ENCODE results near the gene SCART1. TPM values are rescaled to one million over a fixed set of nuclear protein-coding genes. Genes with fewer than 3 reads are reported as not detected.

The SCART1 gene
- total RNA-seq, 4 donors from 2014 or later, result 4.8 to 8.1 (median 6.1) TPM

- WGBS, 2 donors, result 85 to 88% methylated on average over 7 of the region's 7 CpGs
- Histone ChIP-seq H3K27ac (no peak overlapping the region), H3K4me3 (no peak overlapping the region), H3K36me3 (peaks cover 0 to 51% (median 0%) of the 10 kb centered on the region in 3 donors), H3K9me3 (peaks cover 0 to 21% (median 4%) of the 10 kb centered on the region in 4 donors), H3K27me3 (no peaks in the 10 kb centered on the region), H3K4me1 (no peaks in the 10 kb centered on the region)
- TF ChIP-seq, protein P1, sequence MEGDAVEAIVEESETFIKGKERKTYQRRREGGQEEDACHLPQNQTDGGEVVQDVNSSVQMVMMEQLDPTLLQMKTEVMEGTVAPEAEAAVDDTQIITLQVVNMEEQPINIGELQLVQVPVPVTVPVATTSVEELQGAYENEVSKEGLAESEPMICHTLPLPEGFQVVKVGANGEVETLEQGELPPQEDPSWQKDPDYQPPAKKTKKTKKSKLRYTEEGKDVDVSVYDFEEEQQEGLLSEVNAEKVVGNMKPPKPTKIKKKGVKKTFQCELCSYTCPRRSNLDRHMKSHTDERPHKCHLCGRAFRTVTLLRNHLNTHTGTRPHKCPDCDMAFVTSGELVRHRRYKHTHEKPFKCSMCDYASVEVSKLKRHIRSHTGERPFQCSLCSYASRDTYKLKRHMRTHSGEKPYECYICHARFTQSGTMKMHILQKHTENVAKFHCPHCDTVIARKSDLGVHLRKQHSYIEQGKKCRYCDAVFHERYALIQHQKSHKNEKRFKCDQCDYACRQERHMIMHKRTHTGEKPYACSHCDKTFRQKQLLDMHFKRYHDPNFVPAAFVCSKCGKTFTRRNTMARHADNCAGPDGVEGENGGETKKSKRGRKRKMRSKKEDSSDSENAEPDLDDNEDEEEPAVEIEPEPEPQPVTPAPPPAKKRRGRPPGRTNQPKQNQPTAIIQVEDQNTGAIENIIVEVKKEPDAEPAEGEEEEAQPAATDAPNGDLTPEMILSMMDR (IDR thresholded peaks at IDR 0.05), result no peak
- TF ChIP-seq EP300 (IDR thresholded peaks at IDR 0.05) (no peak), POLR2A (IDR thresholded peaks at IDR 0.05) (no peak)
- DNase-seq (ENCODE audit: low spot score in 2 of 2), result no peak
These were observed 1.9 kb downstream of the SCART1 start for GRCh38 chr10:133455611-133456031.

DNA sequence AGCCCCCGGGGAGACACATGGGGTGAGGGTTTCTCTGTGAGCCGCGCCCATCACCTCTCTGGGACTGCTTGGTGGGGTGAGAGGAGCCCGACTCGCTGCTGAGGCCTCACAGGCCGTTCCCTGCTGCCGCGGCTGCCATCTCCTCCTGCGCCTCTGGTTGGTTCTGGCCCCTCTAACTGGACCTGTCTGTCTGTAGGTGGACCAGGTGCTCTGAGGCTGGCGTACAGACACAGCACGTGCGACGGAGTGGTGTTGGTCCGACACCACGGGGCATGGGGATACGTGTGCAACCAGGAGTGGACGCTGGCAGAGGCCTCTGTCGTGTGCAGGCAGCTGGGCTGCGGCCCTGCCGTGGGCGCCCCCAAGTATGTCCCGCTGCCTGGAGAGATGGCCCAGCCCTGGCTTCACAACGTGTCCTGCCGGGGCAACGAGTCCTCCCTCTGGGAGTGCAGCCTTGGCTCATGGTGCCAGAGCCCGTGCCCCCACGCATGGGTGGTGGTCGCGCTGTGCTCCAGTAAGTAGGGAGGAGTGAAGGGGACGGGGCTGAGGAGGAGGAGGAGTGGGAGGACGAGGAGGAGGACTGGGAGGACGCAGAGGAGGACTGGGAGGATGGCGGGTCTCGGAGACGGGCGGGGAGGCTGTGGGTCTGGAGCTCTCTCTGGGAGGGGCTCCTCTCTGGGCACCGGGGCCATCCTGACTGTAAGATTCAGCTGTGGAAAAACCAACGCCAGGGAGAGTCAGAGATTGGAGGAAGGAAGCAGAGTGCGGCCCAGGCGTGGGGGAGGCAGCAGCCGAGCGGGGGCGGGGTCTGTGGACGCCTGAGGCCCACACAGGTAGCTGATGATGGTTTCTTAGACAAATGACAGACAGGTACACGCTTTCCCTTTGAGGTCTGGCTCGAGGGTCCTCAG, 2.6 kb downstream of the SCART1 start:
- WGBS, 2 donors, result 88 to 90% methylated on average over 33 to 46 of the region's 46 CpGs
- Histone ChIP-seq H3K4me3 (no peak overlapping the region), H3K36me3 (peaks cover 0 to 52% (median 0%) of the 10 kb centered on the region in 3 donors), H3K4me1 (no peaks in the 10 kb centered on the region), H3K27ac (no peak overlapping the region), H3K9me3 (peaks cover 0 to 16% (median 2%) of the 10 kb centered on the region in 4 donors), H3K27me3 (no peaks in the 10 kb centered on the region)
- no peak for DNase-seq (ENCODE audit: low spot score in 2 of 2)
- TF ChIP-seq, protein P1 (IDR thresholded peaks at IDR 0.05), result no peak
- TF ChIP-seq POLR2A (IDR thresholded peaks at IDR 0.05) (no peak), EP300 (IDR thresholded peaks at IDR 0.05) (no peak)

DNA sequence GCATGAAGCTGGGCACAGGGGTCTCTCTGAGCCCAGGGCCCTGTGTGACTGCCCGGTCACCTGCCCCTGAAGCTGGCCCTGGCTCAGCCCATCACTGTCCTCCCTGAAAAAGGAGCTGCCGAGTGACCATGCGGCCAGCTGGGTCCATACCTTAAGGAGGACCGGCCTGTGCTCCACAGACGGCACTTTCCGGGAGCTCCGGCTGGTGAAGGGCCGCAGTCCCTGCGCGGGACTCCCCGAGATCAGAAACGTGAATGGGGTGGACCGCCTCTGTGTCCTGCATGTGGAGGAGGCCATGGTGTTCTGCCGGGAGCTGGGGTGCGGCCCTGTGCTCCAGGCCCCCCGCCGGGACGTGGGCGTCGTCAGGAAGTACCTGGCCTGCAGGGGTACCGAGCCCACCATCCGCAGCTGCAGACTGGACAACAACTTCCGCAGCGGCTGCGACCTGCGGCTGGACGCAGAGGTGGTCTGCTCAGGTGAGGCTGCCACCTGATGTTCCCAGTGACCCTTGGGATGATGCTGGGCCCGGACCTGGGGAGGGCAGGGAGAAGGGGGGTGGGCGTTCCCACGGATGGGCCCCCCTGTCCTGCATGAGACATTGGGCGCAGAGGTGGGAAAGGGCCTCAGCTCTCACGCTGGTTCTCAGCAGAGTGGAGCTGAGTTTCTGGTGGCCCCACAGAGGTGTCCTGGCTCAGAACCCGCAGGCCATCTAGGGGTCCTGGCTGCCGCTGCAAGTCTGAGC, 3.5 kb downstream of the SCART1 start:
- no peak for DNase-seq (ENCODE audit: low spot score in 2 of 2)
- WGBS, 2 donors, result 86 to 87% methylated on average over 18 to 25 of the region's 34 CpGs
- no peak for TF ChIP-seq EP300 (IDR thresholded peaks at IDR 0.05)
- no peak for TF ChIP-seq POLR2A (IDR thresholded peaks at IDR 0.05)
- TF ChIP-seq, protein P1 (IDR thresholded peaks at IDR 0.05), result no peak

DNA sequence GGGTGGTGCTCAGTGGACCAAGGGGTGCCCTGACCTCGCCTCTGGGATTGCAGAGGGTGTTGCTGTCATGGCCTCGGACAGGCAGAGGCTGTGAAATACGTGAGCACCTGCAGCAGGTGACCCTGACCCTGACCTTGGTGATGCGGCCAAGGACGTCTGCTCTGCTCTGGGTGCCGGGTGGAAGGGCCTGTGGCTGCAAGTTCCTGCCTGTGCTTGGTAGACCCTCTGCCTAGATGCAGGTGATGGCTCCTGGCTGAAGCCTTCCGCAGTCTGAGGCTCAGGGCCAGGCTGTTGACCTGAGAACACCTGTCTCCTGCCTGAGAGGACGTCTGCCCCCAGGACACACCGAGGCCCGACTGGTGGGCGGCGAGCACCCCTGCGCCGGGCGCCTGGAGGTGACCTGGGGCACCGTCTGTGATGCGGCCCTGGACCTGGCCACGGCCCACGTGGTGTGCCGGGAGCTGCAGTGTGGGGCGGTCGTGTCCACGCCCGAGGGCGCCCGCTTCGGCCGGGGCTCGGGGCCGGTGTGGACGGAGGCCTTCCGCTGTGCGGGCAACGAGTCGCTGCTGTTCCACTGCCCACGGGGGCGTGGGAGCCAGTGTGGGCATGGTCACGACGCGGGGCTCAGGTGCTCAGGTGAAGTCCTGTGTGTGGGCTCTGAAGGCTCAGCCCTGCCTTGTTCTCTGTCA, 4.4 kb downstream of the SCART1 start:
- Histone ChIP-seq H3K27me3 (no peaks in the 10 kb centered on the region), H3K4me3 (no peak overlapping the region), H3K4me1 (no peaks in the 10 kb centered on the region), H3K36me3 (peaks cover 0 to 68% (median 0%) of the 10 kb centered on the region in 3 donors), H3K9me3 (peaks cover 0 to 16% (median 0%) of the 10 kb centered on the region in 4 donors), H3K27ac (no peak overlapping the region)
- DNase-seq (ENCODE audit: low spot score in 2 of 2), result no peak
- TF ChIP-seq EP300 (IDR thresholded peaks at IDR 0.05), result no peak
- TF ChIP-seq, protein P1 (IDR thresholded peaks at IDR 0.05), result no peak
- no peak for TF ChIP-seq POLR2A (IDR thresholded peaks at IDR 0.05)
- WGBS, 2 donors, result 93% methylated on average over 18 to 39 of the region's 40 CpGs

More for the DNA sequence above, 3.5 kb downstream of the SCART1 start:
- Histone ChIP-seq H3K27ac (no peak overlapping the region), H3K4me3 (no peak overlapping the region), H3K4me1 (no peaks in the 10 kb centered on the region), H3K27me3 (no peaks in the 10 kb centered on the region), H3K36me3 (peaks cover 0 to 60% (median 0%) of the 10 kb centered on the region in 3 donors), H3K9me3 (peaks cover 0 to 16% (median 0%) of the 10 kb centered on the region in 4 donors)
